Activated CD4-positive, alpha-beta T cell treated with anti-CD3 and anti-CD28 coated beads, Interleukin-2, amount 50 U/mL, for 48 hours (primary cell): ENCODE measurements around the gene IGF2BP1.

Source experiments
- DNase-seq, 2 experiments: peaks; one replicate each; pipeline ENCODE4 v3.0.0-alpha.2; 2020

The IGF2BP1 gene

GRCh38 chr17:49104511-49105074, 107.4 kb downstream of the IGF2BP1 start:
- DNase-seq: no peak
